Prostate gland (tissue), 2 donors: ENCODE results near the gene LPP.

Source experiments
- CTCF ChIP-seq, 4 experiments: fragments of 200-600 bp in 2 of 4; fragments of 450-650 bp in 2 of 4; sonication (generic) in 2 of 4; IDR thresholded peaks; 1 replicate in 3 of 4; 2 replicates in 1 of 4; pipeline ENCODE4 v1.5.1; 2016 to 2019; ENCODE audit warnings: antibody characterized with exemption in 4 of 4, mild to moderate bottlenecking in 2 of 4, moderate library complexity in 2 of 4
- POLR2A ChIP-seq: fragments of 450-650 bp; IDR thresholded peaks from one replicate; pipeline ENCODE4 v1.6.1; 2016; ENCODE audit warnings: antibody characterized with exemption, mild to moderate bottlenecking
- POLR2AphosphoS5 ChIP-seq: sonication (generic); formaldehyde crosslinking; IDR thresholded peaks from one replicate; pipeline ENCODE4 v1.6.1; 2017; ENCODE audit warnings: antibody characterized with exemption

- no peak for TF ChIP-seq CTCF (IDR thresholded peaks at IDR 0.05)
- TF ChIP-seq POLR2AphosphoS5 = no peak
- TF ChIP-seq POLR2A = no peak
These were observed 16.9 kb upstream of the LPP start for GRCh38 chr3:188137051-188137450.
